DMS153 (cell line): ENCODE results near the gene SPTLC2.

Experiments used
- DNase-seq: peaks from one replicate; lab custom pipeline; 2025; lab: John Stamatoyannopoulos, UW

The SPTLC2 gene

GRCh38 chr14:77503138-77503537, 113.3 kb downstream of the SPTLC2 start:
- DNase-seq: no peak

- no peak for DNase-seq
Observed at GRCh38 chr14:77502109-77502782, 114.2 kb downstream of the SPTLC2 start.

- no peak for DNase-seq
Observed at GRCh38 chr14:77498984-77499527, 117.4 kb downstream of the SPTLC2 start.

GRCh38 chr14:77498120-77498979, 118.1 kb downstream of the SPTLC2 start, which contains the start of gene ISM2:
Gene ISM2 (minus strand): TSS chr14:77498816. CDS start chr14:77498793, 23 bp downstream.
- DNase-seq: no peak

GRCh38 chr14:77495334-77495733, 121.1 kb downstream of the SPTLC2 start:
- no peak for DNase-seq

- DNase-seq: no peak
Observed at GRCh38 chr14:77491056-77491455, 125.4 kb downstream of the SPTLC2 start.

GRCh38 chr14:77490347-77490986, 126.0 kb downstream of the SPTLC2 start:
- no peak for DNase-seq

- no peak for DNase-seq
Observed at GRCh38 chr14:77489041-77489440, 127.4 kb downstream of the SPTLC2 start.

GRCh38 chr14:77488558-77488957, 127.9 kb downstream of the SPTLC2 start:
- no peak for DNase-seq

- no peak for DNase-seq
Observed at GRCh38 chr14:77485901-77486678, 130.3 kb downstream of the SPTLC2 start.

- DNase-seq: no peak
Observed at GRCh38 chr14:77485256-77485655, 131.2 kb downstream of the SPTLC2 start.

GRCh38 chr14:77482422-77482821, 134.0 kb downstream of the SPTLC2 start:
- DNase-seq: no peak

- no peak for DNase-seq
Observed at GRCh38 chr14:77478796-77479195, 137.6 kb downstream of the SPTLC2 start.

GRCh38 chr14:77478029-77478428, 138.4 kb downstream of the SPTLC2 start:
- no peak for DNase-seq

- no peak for DNase-seq
Observed at GRCh38 chr14:77475432-77476115, 140.9 kb downstream of the SPTLC2 start.

GRCh38 chr14:77474479-77475177, 141.8 kb downstream of the SPTLC2 start:
- DNase-seq: no peak

GRCh38 chr14:77473921-77474320, 142.5 kb downstream of the SPTLC2 start:
- no peak for DNase-seq

GRCh38 chr14:77470224-77470870, 146.1 kb downstream of the SPTLC2 start:
- no peak for DNase-seq

GRCh38 chr14:77469539-77469938, 146.9 kb downstream of the SPTLC2 start:
- DNase-seq: no peak

GRCh38 chr14:77469067-77469505, 147.4 kb downstream of the SPTLC2 start:
- no peak for DNase-seq
